ENCODE data around the gene PKD1L1. TPM values are rescaled to one million over a fixed set of nuclear protein-coding genes. Genes with fewer than 3 reads are reported as not detected.

The PKD1L1 gene
- total RNA-seq, 4 donors from 2014 or later = 0.11 to 2.6 TPM; not detected in 2

GRCh38 chr7:47889723-47890122, 58.5 kb downstream of the PKD1L1 start:
- Histone ChIP-seq H3K9me3 (no peaks in the 10 kb centered on the region), H3K27ac (no peak overlapping the region), H3K36me3 (no peaks in the 10 kb centered on the region), H3K4me3 (no peak overlapping the region), H3K4me1 (no peaks in the 10 kb centered on the region), H3K27me3 (no peaks in the 10 kb centered on the region)
- TF ChIP-seq EP300 (IDR thresholded peaks at IDR 0.05) (no peak), POLR2AphosphoS5 (IDR thresholded peaks at IDR 0.05) (no peak), POLR2A (IDR thresholded peaks at IDR 0.05) (no peak), CTCF (IDR thresholded peaks at IDR 0.05) (no peak)
- 67% methylated on average over 1 of the region's 7 CpGs for WGBS
- no peak for DNase-seq (ENCODE audit: low spot score in 2 of 2)

GRCh38 chr7:47888371-47889265, 59.6 kb downstream of the PKD1L1 start:
- Histone ChIP-seq H3K36me3 (no peaks in the 10 kb centered on the region), H3K27me3 (no peaks in the 10 kb centered on the region), H3K9me3 (no peaks in the 10 kb centered on the region), H3K4me1 (no peaks in the 10 kb centered on the region), H3K27ac (no peak overlapping the region), H3K4me3 (no peak overlapping the region)
- DNase-seq (ENCODE audit: low spot score in 2 of 2) = no peak
- WGBS = 74% methylated on average over 18 of the region's 18 CpGs
- TF ChIP-seq POLR2AphosphoS5 (IDR thresholded peaks at IDR 0.05) (no peak), POLR2A (IDR thresholded peaks at IDR 0.05) (no peak), EP300 (IDR thresholded peaks at IDR 0.05) (no peak), CTCF (IDR thresholded peaks at IDR 0.05) (no peak)

GRCh38 chr7:47887016-47887640, 61.1 kb downstream of the PKD1L1 start:
- no peaks in the 10 kb centered on the region for H3K4me1 ChIP-seq
- H3K9me3 ChIP-seq = no peaks in the 10 kb centered on the region
- DNase-seq (ENCODE audit: low spot score in 2 of 2) = no peak
- no peak overlapping the region for H3K27ac ChIP-seq
- no peaks in the 10 kb centered on the region for H3K27me3 ChIP-seq
- no peak overlapping the region for H3K4me3 ChIP-seq
- TF ChIP-seq POLR2AphosphoS5 (IDR thresholded peaks at IDR 0.05) (no peak), CTCF (IDR thresholded peaks at IDR 0.05) (no peak), EP300 (IDR thresholded peaks at IDR 0.05) (no peak), POLR2A (IDR thresholded peaks at IDR 0.05) (no peak)
- WGBS = 79% methylated on average over 7 of the region's 7 CpGs
- no peaks in the 10 kb centered on the region for H3K36me3 ChIP-seq

- Histone ChIP-seq H3K4me3 (no peak overlapping the region), H3K9me3 (no peaks in the 10 kb centered on the region), H3K4me1 (no peaks in the 10 kb centered on the region), H3K27me3 (no peaks in the 10 kb centered on the region), H3K36me3 (no peaks in the 10 kb centered on the region), H3K27ac (no peak overlapping the region)
- WGBS = 86% methylated on average over 12 of the region's 12 CpGs
- no peak for TF ChIP-seq CTCF (IDR thresholded peaks at IDR 0.05)
- TF ChIP-seq POLR2AphosphoS5 (IDR thresholded peaks at IDR 0.05) = no peak
- TF ChIP-seq POLR2A (IDR thresholded peaks at IDR 0.05) = no peak
- TF ChIP-seq EP300 (IDR thresholded peaks at IDR 0.05) = no peak
- DNase-seq (ENCODE audit: low spot score in 2 of 2) = no peak
Observed at GRCh38 chr7:47885987-47886811, 62.1 kb downstream of the PKD1L1 start.

All from suprapubic skin (tissue), 4 donors.